CD4-positive, CD25-positive, alpha-beta regulatory T cell (primary cell): ENCODE data around the gene RAD21L1. TPM values are rescaled to one million over a fixed set of nuclear protein-coding genes. Genes with fewer than 3 reads are reported as not detected.
A peak's percentile ranks its signal among the peaks of the same experiment; 100 is the strongest.

Experiments
- ATAC-seq, 2 donors: fragments of 150-1000 bp; cut with Tn5 transposase; one replicate each; pipeline ENCODE4 v1.10.0; 2021; ENCODE audit warnings: low read depth in 2 of 2, moderate number of reproducible peaks in 2 of 2, moderate library complexity in 1 of 2
- DNase-seq, 3 donors: peaks; one replicate each; pipeline versions ENCODE4 v3.0.0 to v3.0.0-alpha.2; 2012 to 2022; ENCODE audit warnings: mixed read lengths in 1 of 3
- H3K27ac ChIP-seq: one replicate; pipeline ENCODE4 v1.7.0; 2013; ENCODE audit warnings: mild to moderate bottlenecking, low read length; ENCODE audit not compliant: insufficient read depth, poor library complexity, severe bottlenecking
- H3K27me3 ChIP-seq: one replicate; pipeline ENCODE4 v1.7.0; 2013; ENCODE audit warnings: low read length; ENCODE audit not compliant: control insufficient read depth, insufficient read depth
- H3K36me3 ChIP-seq: one replicate; pipeline ENCODE4 v1.7.0; 2013; ENCODE audit warnings: mild to moderate bottlenecking, low read length, moderate library complexity; ENCODE audit not compliant: control insufficient read depth, insufficient read depth
- H3K4me1 ChIP-seq: 2 replicates; pipeline ENCODE4 v1.7.0; 2013; ENCODE audit warnings: mild to moderate bottlenecking, low read length; ENCODE audit not compliant: insufficient read depth, control insufficient read depth, poor library complexity, severe bottlenecking
- H3K4me3 ChIP-seq: one replicate; pipeline ENCODE4 v1.7.0; 2013; ENCODE audit warnings: low read depth, mild to moderate bottlenecking, low read length, moderate library complexity
- H3K9me3 ChIP-seq, 2 experiments: 1 replicate in 1 of 2; 2 replicates in 1 of 2; pipeline ENCODE4 v1.7.0; 2013; ENCODE audit warnings: low read length in 2 of 2, mild to moderate bottlenecking in 1 of 2, moderate library complexity in 1 of 2; ENCODE audit not compliant: control insufficient read depth in 2 of 2
- H3K27ac Mint-ChIP-seq, 3 donors: one replicate each; pipeline ENCODE4 v1.8.0; 2020 to 2022; ENCODE audit warnings: mild to moderate bottlenecking in 3 of 3, mixed read lengths in 3 of 3, moderate library complexity in 2 of 3
- H3K27me3 Mint-ChIP-seq: one replicate; pipeline ENCODE4 v1.8.0; 2022; ENCODE audit warnings: mild to moderate bottlenecking, mixed read lengths
- H3K36me3 Mint-ChIP-seq: one replicate; pipeline ENCODE4 v1.8.0; 2020; ENCODE audit warnings: mixed read lengths
- H3K4me1 Mint-ChIP-seq, 4 donors: one replicate each; pipeline ENCODE4 v1.8.0; 2020 to 2022; ENCODE audit warnings: mixed read lengths in 4 of 4, mild to moderate bottlenecking in 1 of 4
- H3K4me3 Mint-ChIP-seq, 4 donors: one replicate each; pipeline ENCODE4 v1.8.0; 2020 to 2022; ENCODE audit warnings: mild to moderate bottlenecking in 4 of 4, mixed read lengths in 4 of 4, moderate library complexity in 3 of 4
- H3K9me3 Mint-ChIP-seq, 7 donors: one replicate each; pipeline ENCODE4 v1.8.0; 2020 to 2022; ENCODE audit warnings: mixed read lengths in 7 of 7, mild to moderate bottlenecking in 3 of 7, moderate library complexity in 2 of 7
- polyA plus RNA-seq, 4 donors: library from polyadenylated mRNA; unstranded; fragments of 300-500 nt; fragmentation: Illumina TruSeq; gene quantifications; one replicate each; pipeline ENCODE4 v1.2.3, GENCODE V29; 2021
- total RNA-seq: library from RNA; stranded (reverse); gene quantifications from one replicate; pipeline ENCODE4 v1.2.3, GENCODE V29; 2022

Gene RAD21L1
- total and polyA plus RNA-seq, 5 donors from 2014 or later, result 0.46 TPM; not detected in 4

DNA sequence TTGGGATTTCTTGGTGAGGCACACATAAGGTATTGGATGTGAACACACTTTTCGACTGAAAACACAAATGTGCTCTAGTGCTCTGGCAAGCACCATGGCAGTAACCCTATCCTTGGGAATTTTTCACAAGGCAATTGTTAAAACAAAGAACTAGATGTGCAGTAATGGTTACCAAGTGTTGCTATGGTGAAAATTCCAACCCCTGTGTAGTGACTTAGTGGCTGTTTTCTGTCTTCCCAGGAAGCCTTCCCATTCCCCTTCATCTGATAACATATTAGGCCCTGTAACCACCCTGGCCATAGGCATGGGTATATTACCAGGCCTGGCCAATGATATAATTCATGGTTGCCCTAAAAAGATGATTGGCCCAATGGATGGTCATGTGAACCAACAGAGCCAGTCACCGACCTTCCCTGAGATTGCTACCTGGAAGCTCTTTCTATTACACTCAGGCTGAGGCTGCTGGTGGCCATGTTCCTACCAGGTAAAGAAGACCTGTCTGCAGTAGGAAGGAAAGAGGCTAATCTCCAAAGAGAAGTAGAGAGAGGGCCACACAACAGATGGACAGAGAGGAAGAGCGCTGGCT, 18.5 kb upstream of the RAD21L1 start:
- no peaks in the 10 kb centered on the region for H3K36me3 ChIP-seq
- no peak overlapping the region for H3K27ac Mint-ChIP-seq
- H3K36me3 Mint-ChIP-seq, result no peaks in the 10 kb centered on the region
- peaks cover 3% of the 10 kb centered on the region for H3K27me3 ChIP-seq
- no peak overlapping the region for H3K4me3 Mint-ChIP-seq
- no peak overlapping the region for H3K4me3 ChIP-seq
- DNase-seq (no peak), ATAC-seq (no peak)
- no peaks in the 10 kb centered on the region for H3K4me1 ChIP-seq
- peaks cover 0 to 2% (median 0%) of the 10 kb centered on the region in 7 donors for H3K9me3 Mint-ChIP-seq
- H3K9me3 ChIP-seq, result no peaks in the 10 kb centered on the region
- no peak overlapping the region for H3K27ac ChIP-seq
- peaks cover 33% of the 10 kb centered on the region for H3K27me3 Mint-ChIP-seq
- H3K4me1 Mint-ChIP-seq, result peaks cover 0 to 1% (median under 1%) of the 10 kb centered on the region in 4 donors

DNA sequence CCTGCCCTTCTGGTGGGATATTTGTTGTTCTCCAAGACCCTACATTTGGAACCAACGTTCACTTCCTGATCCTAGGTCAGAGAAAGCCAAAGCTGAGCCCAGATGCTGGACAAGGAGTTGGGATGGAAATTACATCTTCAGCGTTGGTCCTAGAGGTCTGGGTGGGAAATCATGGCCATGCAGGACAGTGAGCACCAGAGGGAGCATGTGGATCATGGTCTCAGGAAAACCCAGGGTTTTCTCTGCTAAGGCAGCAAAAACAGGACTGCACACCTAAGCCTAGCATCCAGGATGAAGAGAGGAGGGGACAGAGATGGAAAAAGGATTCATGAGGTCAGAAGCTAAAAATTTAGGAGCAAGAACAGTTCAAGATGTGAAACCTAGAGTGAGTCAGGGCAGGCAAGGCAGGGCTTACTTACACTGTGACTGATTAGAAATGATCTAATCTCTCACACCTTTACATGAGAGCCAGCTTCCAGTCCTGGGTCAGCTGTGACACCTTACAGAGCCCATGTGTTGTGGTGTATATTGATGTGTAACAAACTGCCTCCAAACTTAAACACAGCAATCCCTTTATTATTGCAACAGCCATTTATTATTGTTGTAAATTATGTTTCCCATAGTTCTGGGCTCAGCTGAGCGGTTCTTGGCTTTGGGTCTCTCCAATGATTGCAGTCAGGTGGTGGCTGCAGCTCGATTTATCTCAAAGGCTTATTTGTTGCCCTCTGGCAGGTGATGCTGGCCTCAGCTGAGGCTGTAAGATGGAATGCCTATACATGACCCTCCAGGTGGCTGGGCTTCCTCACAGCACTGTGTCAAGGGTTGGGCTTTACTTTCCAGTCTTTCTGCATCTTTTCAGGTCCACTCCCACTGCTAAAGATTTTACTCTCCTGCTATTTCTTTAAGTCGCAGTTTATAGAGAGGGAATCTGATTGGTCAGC, 16.1 kb upstream of the RAD21L1 start:
- peaks cover 0 to 11% (median 10%) of the 10 kb centered on the region in 4 donors for H3K4me1 Mint-ChIP-seq
- Histone ChIP-seq H3K9me3 (no peaks in the 10 kb centered on the region), H3K4me3 (no peak overlapping the region), H3K27ac (no peak overlapping the region), H3K36me3 (no peaks in the 10 kb centered on the region), H3K27me3 (peaks cover 3% of the 10 kb centered on the region), H3K4me1 (peaks cover 6% of the 10 kb centered on the region)
- no peak overlapping the region for H3K27ac Mint-ChIP-seq
- no peaks in the 10 kb centered on the region for H3K36me3 Mint-ChIP-seq
- peaks cover 23% of the 10 kb centered on the region for H3K27me3 Mint-ChIP-seq
- H3K4me3 Mint-ChIP-seq, result no peak overlapping the region
- H3K9me3 Mint-ChIP-seq, result no peaks in the 10 kb centered on the region
- ATAC-seq, result no peak
- DNase-seq, result no peak

DNA sequence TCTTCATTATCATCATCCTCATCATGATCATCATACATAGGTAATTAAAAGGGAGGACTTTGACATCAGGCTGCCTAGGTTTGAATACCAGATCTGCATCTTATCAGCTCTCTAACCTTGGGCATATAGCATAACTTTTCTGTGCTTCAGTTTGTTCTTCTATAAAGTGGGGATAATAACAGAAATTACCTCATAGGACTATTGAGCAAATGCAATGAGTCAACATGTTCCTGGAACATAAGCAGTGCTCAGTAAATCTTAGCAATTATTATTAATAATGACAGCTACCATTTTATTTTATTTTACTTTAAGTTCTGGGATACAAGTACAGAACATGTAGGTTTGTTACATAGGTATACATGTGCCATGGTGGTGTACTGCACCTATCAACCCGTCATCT, 15.3 kb upstream of the RAD21L1 start:
- H3K4me3 Mint-ChIP-seq, result no peak overlapping the region
- H3K27ac Mint-ChIP-seq, result no peak overlapping the region
- H3K9me3 Mint-ChIP-seq, result no peaks in the 10 kb centered on the region
- H3K27ac ChIP-seq, result no peak overlapping the region
- no peaks in the 10 kb centered on the region for H3K9me3 ChIP-seq
- H3K27me3 Mint-ChIP-seq, result peaks cover 23% of the 10 kb centered on the region
- ATAC-seq (no peak), DNase-seq (no peak)
- H3K36me3 ChIP-seq, result no peaks in the 10 kb centered on the region
- H3K36me3 Mint-ChIP-seq, result no peaks in the 10 kb centered on the region
- H3K27me3 ChIP-seq, result peaks cover 3% of the 10 kb centered on the region
- peaks cover 9% of the 10 kb centered on the region for H3K4me1 ChIP-seq
- no peak overlapping the region for H3K4me3 ChIP-seq
- H3K4me1 Mint-ChIP-seq, result peaks cover 2 to 19% (median 18%) of the 10 kb centered on the region in 4 donors

DNA sequence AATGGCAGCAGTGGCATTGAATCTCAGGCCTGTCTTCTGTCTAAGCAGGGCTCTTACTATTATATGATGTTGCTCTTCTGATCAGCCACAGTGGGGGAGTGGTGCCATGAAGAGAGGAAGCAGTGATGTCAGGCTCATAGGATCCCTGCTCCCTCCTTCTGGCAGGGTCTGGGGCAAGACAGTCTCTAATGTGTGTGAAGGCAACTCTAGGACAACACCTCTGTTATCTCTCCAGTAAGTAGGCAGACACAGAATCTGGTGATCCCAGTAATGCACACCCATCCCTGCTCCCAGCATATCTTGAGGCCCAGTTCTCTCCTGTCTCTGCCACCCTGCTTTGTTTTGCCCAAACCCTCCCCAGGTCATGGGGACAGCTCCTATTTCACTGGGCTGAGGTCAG, 13.8 kb upstream of the RAD21L1 start:
- no peaks in the 10 kb centered on the region for H3K9me3 Mint-ChIP-seq
- DNase-seq, result no peak
- Histone ChIP-seq H3K27ac (no peak overlapping the region), H3K36me3 (no peaks in the 10 kb centered on the region), H3K4me1 (peaks cover 20% of the 10 kb centered on the region), H3K27me3 (peaks cover 3% of the 10 kb centered on the region), H3K9me3 (no peaks in the 10 kb centered on the region), H3K4me3 (no peak overlapping the region)
- H3K36me3 Mint-ChIP-seq, result no peaks in the 10 kb centered on the region
- no peak overlapping the region for H3K4me3 Mint-ChIP-seq
- H3K4me1 Mint-ChIP-seq, result peaks cover 8 to 34% (median 29%) of the 10 kb centered on the region in 4 donors
- H3K27ac Mint-ChIP-seq, result no peak overlapping the region
- ATAC-seq, result no peak
- H3K27me3 Mint-ChIP-seq, result peaks cover 26% of the 10 kb centered on the region

DNA sequence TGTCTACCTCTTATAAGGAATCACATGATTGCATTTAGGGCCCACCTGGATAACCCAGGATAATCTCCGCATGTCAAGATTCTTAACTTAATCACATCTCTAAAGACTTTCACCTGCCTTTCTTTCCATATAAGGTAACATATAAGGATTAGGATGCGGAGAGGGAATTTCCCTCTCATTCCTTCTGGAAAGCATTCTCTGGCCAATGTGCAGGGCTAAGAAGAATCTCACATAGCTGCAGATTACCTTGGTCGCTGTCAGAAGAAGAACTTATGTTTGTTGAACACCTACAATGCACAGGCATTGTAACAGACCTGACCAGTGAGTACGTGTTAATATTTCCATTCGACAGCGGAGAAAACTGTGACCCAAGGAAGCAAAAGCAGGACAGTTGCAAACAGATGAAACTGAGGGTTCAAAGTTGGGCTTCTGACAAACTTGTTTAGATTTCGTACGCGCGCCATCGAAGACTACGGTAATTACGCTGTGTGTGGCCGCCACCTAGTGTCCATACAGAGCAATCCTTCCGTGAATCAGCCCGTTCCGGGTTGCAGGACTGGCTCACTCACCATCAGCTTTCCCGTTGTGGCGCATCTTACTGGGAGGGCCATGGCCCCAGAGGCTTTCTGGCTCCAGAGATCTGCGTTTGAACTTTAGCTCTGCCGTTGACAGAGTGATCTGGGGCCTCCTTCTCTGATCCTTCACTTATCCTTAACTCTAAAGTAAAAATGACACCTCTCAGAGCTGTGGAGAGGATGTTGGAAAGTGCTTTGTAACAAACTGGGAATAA, 13.0 kb upstream of the RAD21L1 start:
- peaks cover 3% of the 10 kb centered on the region for H3K27me3 ChIP-seq
- peak overlapping the region in 1 of 4 donors; percentile 3 for H3K4me3 Mint-ChIP-seq
- H3K4me1 ChIP-seq, result peaks cover 21% of the 10 kb centered on the region
- peaks cover 8 to 42% (median 29%) of the 10 kb centered on the region in 4 donors for H3K4me1 Mint-ChIP-seq
- peak; percentile 44 to 83 (median 70) for DNase-seq
- peak overlapping the region; percentile 55 for H3K4me3 ChIP-seq
- H3K27me3 Mint-ChIP-seq, result peaks cover 27% of the 10 kb centered on the region
- H3K9me3 ChIP-seq, result no peaks in the 10 kb centered on the region
- peak overlapping the region in 1 of 3 donors; percentile 90 for H3K27ac Mint-ChIP-seq
- peak; percentile 74 to 81 for ATAC-seq
- no peaks in the 10 kb centered on the region for H3K9me3 Mint-ChIP-seq
- H3K36me3 ChIP-seq, result no peaks in the 10 kb centered on the region
- H3K27ac ChIP-seq, result no peak overlapping the region
- no peaks in the 10 kb centered on the region for H3K36me3 Mint-ChIP-seq

DNA sequence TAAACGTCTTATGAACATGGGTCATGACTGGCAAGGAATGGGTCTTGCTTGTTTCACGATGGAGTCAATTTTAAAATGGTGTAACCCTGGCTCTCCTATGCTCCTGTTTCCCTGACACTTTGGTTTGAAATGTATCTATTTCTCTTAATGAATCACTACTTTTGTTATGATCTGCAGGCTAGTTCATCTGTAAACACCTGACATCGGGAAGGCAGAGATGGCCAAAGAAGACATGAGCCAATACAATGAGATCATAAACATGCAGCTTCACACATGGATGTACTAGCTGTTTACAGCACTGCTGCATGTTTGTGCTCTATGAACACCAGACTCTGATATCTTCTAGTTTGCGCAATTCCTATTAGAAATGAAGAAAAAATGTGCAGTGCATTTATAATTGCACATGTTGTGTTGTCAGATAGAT, 11.0 kb upstream of the RAD21L1 start:
- Mint-ChIP-seq H3K27me3 (peaks cover 35% of the 10 kb centered on the region), H3K4me3 (no peak overlapping the region), H3K9me3 (peaks cover 0 to 1% (median 0%) of the 10 kb centered on the region in 7 donors), H3K27ac (peak overlapping the region; percentile 11 to 93 (median 55)), H3K4me1 (peaks cover 8 to 46% (median 29%) of the 10 kb centered on the region in 4 donors), H3K36me3 (no peaks in the 10 kb centered on the region)
- Histone ChIP-seq H3K4me3 (no peak overlapping the region), H3K27me3 (no peaks in the 10 kb centered on the region), H3K27ac (no peak overlapping the region), H3K4me1 (peaks cover 21% of the 10 kb centered on the region), H3K9me3 (no peaks in the 10 kb centered on the region), H3K36me3 (no peaks in the 10 kb centered on the region)
- DNase-seq (no peak), ATAC-seq (no peak)

DNA sequence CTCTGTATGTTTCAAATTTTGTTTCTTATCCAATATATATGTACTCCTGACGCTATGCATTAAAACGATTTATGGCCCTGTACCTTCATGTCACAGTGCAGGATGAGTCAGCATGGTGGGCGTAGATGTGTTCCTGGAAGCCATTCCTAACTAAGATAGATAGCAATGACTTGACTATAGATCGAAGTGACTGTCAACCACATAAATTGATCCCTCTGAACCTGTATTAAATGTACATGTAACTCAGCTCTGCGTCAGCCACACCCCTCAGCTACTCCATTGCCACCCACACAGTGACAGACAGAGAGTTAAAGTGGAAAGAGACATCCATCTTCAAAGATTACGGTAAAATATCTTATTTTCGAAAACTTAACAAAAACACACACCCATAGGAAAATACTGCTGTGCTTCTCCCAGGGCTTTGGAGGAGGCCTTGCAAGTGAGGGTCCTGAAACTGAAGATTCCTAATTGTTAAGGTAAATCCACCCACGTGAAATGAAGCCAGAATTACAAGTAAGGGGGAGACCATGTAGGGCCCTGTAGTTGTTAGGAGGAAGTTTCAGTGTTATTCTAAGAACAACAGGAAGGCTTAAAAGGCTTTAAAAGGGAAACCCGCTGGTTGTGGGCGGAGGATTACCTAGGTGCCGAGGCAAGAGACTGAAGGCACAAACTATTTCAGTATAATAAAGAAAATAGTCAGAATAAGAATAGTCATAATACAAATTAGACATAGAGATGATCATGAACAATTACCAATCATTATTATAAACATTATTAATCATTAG, 10.3 kb upstream of the RAD21L1 start:
- H3K4me3 Mint-ChIP-seq, result peak overlapping the region in 2 of 4 donors; percentile 52 to 77
- Histone ChIP-seq H3K27me3 (no peaks in the 10 kb centered on the region), H3K27ac (peak overlapping the region; percentile 60), H3K36me3 (no peaks in the 10 kb centered on the region), H3K4me3 (peak overlapping the region; percentile 55), H3K4me1 (peaks cover 21% of the 10 kb centered on the region), H3K9me3 (no peaks in the 10 kb centered on the region)
- DNase-seq, result peak in 1 of 3 donors; percentile 78
- peaks cover 8 to 46% (median 30%) of the 10 kb centered on the region in 4 donors for H3K4me1 Mint-ChIP-seq
- H3K9me3 Mint-ChIP-seq, result peaks cover 0 to 1% (median 0%) of the 10 kb centered on the region in 7 donors
- ATAC-seq, result peak; percentile 74 to 76
- no peaks in the 10 kb centered on the region for H3K36me3 Mint-ChIP-seq
- H3K27ac Mint-ChIP-seq, result peak overlapping the region; percentile 55 to 99 (median 93)
- peaks cover 36% of the 10 kb centered on the region for H3K27me3 Mint-ChIP-seq
